Endothelial cell of umbilical vein (primary cell): ENCODE measurements around the gene ZNRD2. TPM values are rescaled to one million over a fixed set of nuclear protein-coding genes. Genes with fewer than 3 reads are reported as not detected.
"Not testable (repeated sequence)": the region's sequence is repeated elsewhere in the genome, so short reads cannot be mapped to it uniquely, and the experiment has no call there.

Source experiments
- BruUV-seq: library from RNA; stranded (reverse); fragments of 400-500 nt; replicated peaks from 2 replicates; lab custom pipeline; 2021; lab: Mats Ljungman, UMichigan
- CTCF ChIA-PET: fragments of 300-600, 350-600 bp; sonication (Branson Sonifier 250); formaldehyde crosslinking; loops from one replicate; lab custom pipeline; 2021; ENCODE audit warnings: antibody characterized with exemption, inconsistent platforms; lab: Charles Lee
- POLR2A ChIA-PET: fragments of 300-600, 350-600 bp; sonication (Branson Sonifier 250); formaldehyde crosslinking; loops from one replicate; lab custom pipeline; 2021; ENCODE audit warnings: antibody characterized with exemption, inconsistent platforms; lab: Charles Lee
- DNase-seq: peaks from one replicate; pipeline ENCODE4 v3.0.0-alpha.2; 2011; ENCODE audit warnings: low read depth, low spot score
- FAIRE-seq: peaks from 2 replicates; lab custom pipeline; 2011; peaks lifted over from hg19 to GRCh38; lab: Jason Lieb, UNC
- H2AFZ ChIP-seq: 2 replicates; pipeline ENCODE4 v1.6.0; 2012; ENCODE audit warnings: low read depth, low read length, control low read depth, inconsistent platforms
- H3K27ac ChIP-seq: 2 replicates; pipeline ENCODE4 v1.5.1; 2011; ENCODE audit warnings: low read depth, mild to moderate bottlenecking, control low read depth, low read length, moderate library complexity; ENCODE audit not compliant: insufficient read depth
- H3K27me3 ChIP-seq, 2 experiments: 2 replicates each; pipeline versions ENCODE4 v1.6.0 to v1.6.1; 2011; ENCODE audit warnings: low read length in 2 of 2, mixed read lengths in 1 of 2; ENCODE audit not compliant: control insufficient read depth in 2 of 2, insufficient read depth in 2 of 2
- H3K36me3 ChIP-seq, 2 experiments: 2 replicates in 1 of 2; 3 replicates in 1 of 2; pipeline ENCODE4 v1.5.1; 2011; ENCODE audit warnings: low read length in 2 of 2, mild to moderate bottlenecking in 1 of 2, moderate library complexity in 1 of 2; ENCODE audit not compliant: control insufficient read depth in 2 of 2, insufficient read depth in 2 of 2; ENCODE audit errors: extremely low read depth in 1 of 2
- H3K4me1 ChIP-seq: 3 replicates; pipeline ENCODE4 v1.5.1; 2011; ENCODE audit warnings: mild to moderate bottlenecking, low read length; ENCODE audit not compliant: control insufficient read depth, insufficient read depth; ENCODE audit errors: extremely low read depth
- H3K4me2 ChIP-seq: 2 replicates; pipeline ENCODE4 v1.6.1; 2011; ENCODE audit warnings: low read length, control low read depth, mixed read lengths; ENCODE audit not compliant: insufficient read depth
- H3K4me3 ChIP-seq, 3 experiments: fragments of 200-600 bp in 1 of 3; sonication (generic), shearing (Covaris generic) in 1 of 3; replicated peaks in 1 of 3; 2 replicates each; pipeline ENCODE4 v1.5.1; 2011 to 2016; ENCODE audit warnings: control low read depth in 3 of 3, low read length in 3 of 3, mild to moderate bottlenecking in 2 of 3, inconsistent platforms in 1 of 3, low read depth in 1 of 3, moderate library complexity in 1 of 3; ENCODE audit not compliant: insufficient read depth in 1 of 3
- H3K79me2 ChIP-seq: 2 replicates; pipeline ENCODE4 v1.6.0; 2012; ENCODE audit warnings: low read length, inconsistent platforms; ENCODE audit not compliant: control insufficient read depth, insufficient read depth
- H3K9ac ChIP-seq: replicated peaks from 2 replicates; pipeline ENCODE3; 2011; ENCODE audit warnings: low read length, control low read depth; ENCODE audit not compliant: insufficient read depth; ENCODE audit errors: extremely low read depth
- H3K9me1 ChIP-seq: replicated peaks from 3 replicates; pipeline ENCODE4 v1.6.0; 2011; ENCODE audit warnings: mild to moderate bottlenecking, low read length; ENCODE audit not compliant: control insufficient read depth, insufficient read depth; ENCODE audit errors: extremely low read depth
- H3K9me3 ChIP-seq: replicated peaks from 2 replicates; pipeline ENCODE4 v1.5.1; 2012; ENCODE audit warnings: low read length, inconsistent platforms; ENCODE audit not compliant: control insufficient read depth, insufficient read depth
- H4K20me1 ChIP-seq: replicated peaks from 2 replicates; pipeline ENCODE3; 2011; ENCODE audit warnings: mild to moderate bottlenecking, low read length; ENCODE audit not compliant: control insufficient read depth, insufficient read depth; ENCODE audit errors: extremely low read depth
- CTCF ChIP-seq, 2 donors: IDR thresholded peaks; 1 replicate in 1 of 2; 2 replicates in 1 of 2; pipeline ENCODE4 v1.5.1; 2011; ENCODE audit warnings: low read length in 2 of 2, mild to moderate bottlenecking in 2 of 2, moderate library complexity in 2 of 2, control low read depth in 1 of 2, inconsistent platforms in 1 of 2, low read depth in 1 of 2; ENCODE audit not compliant: insufficient read depth in 1 of 2; ENCODE audit errors: extremely low read depth in 1 of 2
- EZH2 ChIP-seq: IDR thresholded peaks from 2 replicates; pipeline ENCODE4 v1.6.1; 2012; ENCODE audit warnings: borderline replicate concordance, low read depth, mild to moderate bottlenecking, moderate library complexity, low read length, inconsistent platforms; ENCODE audit not compliant: severe bottlenecking
- FOS ChIP-seq: IDR thresholded peaks from 2 replicates; pipeline ENCODE4 v1.6.1; 2011; ENCODE audit warnings: mild to moderate bottlenecking, low read length, moderate library complexity, borderline replicate concordance; ENCODE audit not compliant: insufficient read depth
- GATA2 ChIP-seq: IDR thresholded peaks from 2 replicates; pipeline ENCODE4 v1.7.0; 2011; ENCODE audit warnings: low read depth, mild to moderate bottlenecking, moderate library complexity, mixed read lengths, low read length; ENCODE audit not compliant: insufficient read length, insufficient read depth
- JUN ChIP-seq: IDR thresholded peaks from 2 replicates; pipeline ENCODE4 v1.6.1; 2011; ENCODE audit warnings: borderline replicate concordance, low read depth; ENCODE audit not compliant: insufficient read length, insufficient read depth
- MAX ChIP-seq: IDR thresholded peaks from 2 replicates; pipeline ENCODE4 v1.6.1; 2011; ENCODE audit not compliant: insufficient read depth, insufficient read length
- MYC ChIP-seq: IDR thresholded peaks from one replicate; pipeline ENCODE4 v1.6.1; 2011; ENCODE audit warnings: mild to moderate bottlenecking, low read depth, low read length
- POLR2A ChIP-seq: IDR thresholded peaks from 2 replicates; pipeline ENCODE4 v1.6.1; 2012; ENCODE audit warnings: low read depth, mild to moderate bottlenecking, control low read depth, low read length
- POLR2AphosphoS5 ChIP-seq: IDR thresholded peaks from 2 replicates; pipeline ENCODE4 v1.6.1; 2012; ENCODE audit warnings: low read depth, mild to moderate bottlenecking, control low read depth, low read length, moderate library complexity; ENCODE audit not compliant: insufficient read depth
- dilution Hi-C: fragments of 300-500 bp; cut with MboI; formaldehyde crosslinking; loops from one replicate; pipeline ENCODE4 v1.15.0; 2019; ENCODE audit warnings: low sequenced_read_pairs; ENCODE audit not compliant: extremely low pct_ligation_motif_present
- intact Hi-C: fragments of 100-400 bp; cut with micrococcal nuclease; formaldehyde crosslinking; loops from one replicate; pipeline ENCODE4 v1.10.0; 2022
- polyA plus RNA-seq, 4 experiments: library from polyadenylated mRNA; depleted of rRNA in 3 of 4; stranded (reverse) in 3 of 4; unstranded in 1 of 4; fragments of >200 nt; gene quantifications; 2 replicates each; pipeline versions ENCODE4 v1.2.1 to v1.2.3, GENCODE V29; 2011 to 2012; ENCODE audit warnings: missing spikeins in 1 of 4
- total RNA-seq: library from RNA; stranded (reverse); gene quantifications from 2 replicates; pipeline ENCODE4 v1.2.3, GENCODE V29; 2021

The ZNRD2 gene
- total and polyA plus RNA-seq, 2 donors (not counting 3 experiments of a cell fraction or from before 2014, with no cell fraction given), result 40.8 to 96.7 TPM

- CTCF ChIA-PET, result interaction anchor here (0.9 to 2.4 kb wide), 4 partner anchors 8 to 29 kb away, joined by 3 to 18 read pairs (median 7); no protein-coding TSS in a partner anchor
- H2AFZ ChIP-seq, FAIRE-seq, H3K27me3 ChIP-seq, DNase-seq, intact Hi-C loops, POLR2A ChIA-PET, H3K79me2 ChIP-seq, H4K20me1 ChIP-seq, BruUV-seq, H3K9me3 ChIP-seq, H3K4me2 ChIP-seq, H3K36me3 ChIP-seq, H3K4me3 ChIP-seq, H3K9me1 ChIP-seq, dilution Hi-C loops: not testable (repeated sequence)
- Histone ChIP-seq H3K9ac (peak overlapping the region; percentile 25), H3K27ac (peak overlapping the region; percentile 58), H3K4me1 (peaks cover 40% of the 10 kb centered on the region)
Measured at GRCh38 chr11:65564879-65565559, 5.3 kb upstream of the ZNRD2 start.

- Histone ChIP-seq H4K20me1 (no peaks in the 10 kb centered on the region), H3K4me1 (peaks cover 33% of the 10 kb centered on the region), H3K4me3 (no peak overlapping the region), H3K9me3 (no peaks in the 10 kb centered on the region), H3K36me3 (no peaks in the 10 kb centered on the region), H3K4me2 (peak overlapping the region; percentile 1), H3K9me1 (no peaks in the 10 kb centered on the region), H3K27ac (peak overlapping the region; percentile 58), H3K79me2 (peaks cover 5% of the 10 kb centered on the region), H3K27me3 (no peaks in the 10 kb centered on the region), H2AFZ (no peak overlapping the region), H3K9ac (peak overlapping the region; percentile 25)
- intact Hi-C loops (no loop called here), dilution Hi-C loops (no loop called here)
- BruUV-seq, result no TSS peak
- ChIA-PET CTCF (interaction anchor here (0.6 to 2.4 kb wide), 6 partner anchors 9 to 236 kb away, joined by 3 to 18 read pairs (median 4); no protein-coding TSS in a partner anchor), POLR2A (interaction anchor here (0.6 to 0.7 kb wide), 3 partner anchors 21 to 679 kb away, joined by 4 to 7 read pairs (median 5); no protein-coding TSS in a partner anchor)
- TF ChIP-seq GATA2, result no peak
- no peak for TF ChIP-seq MAX
- TF ChIP-seq FOS, result peak; percentile 42
- TF ChIP-seq EZH2, result no peak
- no peak for TF ChIP-seq JUN
- no peak for TF ChIP-seq MYC
- no peak for TF ChIP-seq POLR2A
- peak; percentile 34 for TF ChIP-seq POLR2AphosphoS5
- no peak for TF ChIP-seq CTCF (IDR thresholded peaks at IDR 0.05; ENCODE audit: extremely low read depth in 1 of 2, insufficient read depth in 1 of 2, low read depth in 1 of 2, low read length in 2 of 2)
- DNase-seq, result peak; percentile 66
- FAIRE-seq, result peak; percentile 98
Measured at GRCh38 chr11:65565624-65566453, 4.4 kb upstream of the ZNRD2 start.
